ENCODE results near the gene OLFML1.

- TF ChIP-seq FOXK2 (IDR thresholded peaks at IDR 0.05) (no peak), FOXM1 (IDR thresholded peaks at IDR 0.05; ENCODE audit: borderline replicate concordance) (no peak), TARDBP (IDR thresholded peaks at IDR 0.05) (no peak), SUZ12 (IDR thresholded peaks at IDR 0.05) (no peak), ELF4 (IDR thresholded peaks at IDR 0.05) (no peak), SP1 (IDR thresholded peaks at IDR 0.05) (no peak), PKNOX1 (IDR thresholded peaks at IDR 0.05) (no peak), NFRKB (IDR thresholded peaks at IDR 0.05) (no peak), HDGF (IDR thresholded peaks at IDR 0.05; ENCODE audit: borderline replicate concordance) (no peak), CTBP1 (IDR thresholded peaks at IDR 0.05; ENCODE audit: borderline replicate concordance) (no peak), FOXA1 (IDR thresholded peaks at IDR 0.05) (no peak), BHLHE40 (IDR thresholded peaks at IDR 0.05; ENCODE audit: borderline replicate concordance) (no peak), L3MBTL2 (conservative IDR thresholded peaks at IDR 0.05) (no peak)
Observed at GRCh38 chr11:7501894-7502293, 16.6 kb downstream of the OLFML1 start.
